Mucosa of descending colon (tissue), 3 donors: ENCODE data around the gene KLHDC10. TPM values are rescaled to one million over a fixed set of nuclear protein-coding genes. Genes with fewer than 3 reads are reported as not detected.

Experiments used
- ATAC-seq: fragments of 200-7000 bp; cut with Tn5 transposase; one replicate; pipeline ENCODE4 v1.9.1; 2020; ENCODE audit warnings: mild to moderate bottlenecking, moderate library complexity
- DNase-seq, 3 donors: peaks; one replicate each; pipeline ENCODE4 v3.0.0-alpha.2; 2020
- H3K36me3 ChIP-seq: fragments of 200-600 bp; one replicate; pipeline ENCODE4 v1.8.0; 2021; ENCODE audit warnings: low read depth, mild to moderate bottlenecking
- H3K4me1 ChIP-seq: fragments of 200-600 bp; one replicate; pipeline ENCODE4 v1.8.0; 2021; ENCODE audit warnings: low read depth, mild to moderate bottlenecking
- H3K4me3 ChIP-seq: fragments of 200-600 bp; one replicate; pipeline ENCODE4 v1.8.0; 2021; ENCODE audit warnings: mild to moderate bottlenecking
- H3K9me3 ChIP-seq: fragments of 200-600 bp; one replicate; pipeline ENCODE4 v1.8.0; 2021; ENCODE audit warnings: mild to moderate bottlenecking
- CTCF ChIP-seq: fragments of 200-600 bp; IDR thresholded peaks from one replicate; pipeline ENCODE4 v1.8.0; 2022; ENCODE audit warnings: antibody characterized with exemption, mild to moderate bottlenecking
- intact Hi-C, 2 donors: fragments of 100-400 bp; cut with DNase I in 1 of 2; cut with micrococcal nuclease in 1 of 2; formaldehyde crosslinking; loops; one replicate each; pipeline versions ENCODE4 v1.11.0 to v1.11.1; 2022; cut with DNase I, micrococcal nuclease
- total RNA-seq, 3 donors: library from RNA; stranded (reverse); fragmentation: NEBNext Ultra II Directional in 2 of 3; extraction: Animal tissue kit (Norgen Biotek cat#: 25700) in 2 of 3; gene quantifications; one replicate each; pipeline versions ENCODE4 v1.2.1 to v1.2.4, GENCODE V29; 2021 to 2023
- donor health status: DM: no; HTN: no; CAD: no; lungs with moderate emphysema.
- donor health status: DM: no; HTN: no; CAD: no.
- donor health status: DM: no; HTN: yes; CAD: no.

KLHDC10 gene
- total RNA-seq, 3 donors from 2014 or later = 30.1 to 36.2 (median 34.1) TPM

GRCh38 chr7:130134106-130134636 lies 63.8 kb downstream of the KLHDC10 start:
- H3K9me3 ChIP-seq = no peaks in the 10 kb centered on the region
- TF ChIP-seq CTCF = no peak
- no peak for DNase-seq
- peaks cover 3% of the 10 kb centered on the region for H3K36me3 ChIP-seq
- no peak overlapping the region for H3K4me3 ChIP-seq
- intact Hi-C loops = no loop called here
- H3K4me1 ChIP-seq = no peaks in the 10 kb centered on the region
- no peak for ATAC-seq

GRCh38 chr7:130134726-130135125 lies 64.4 kb downstream of the KLHDC10 start:
- Histone ChIP-seq H3K4me3 (no peak overlapping the region), H3K9me3 (no peaks in the 10 kb centered on the region), H3K4me1 (no peaks in the 10 kb centered on the region), H3K36me3 (peaks cover under 1% of the 10 kb centered on the region)
- no peak for DNase-seq
- ATAC-seq = no peak
- TF ChIP-seq CTCF = no peak
- intact Hi-C loops = no loop called here

DNA sequence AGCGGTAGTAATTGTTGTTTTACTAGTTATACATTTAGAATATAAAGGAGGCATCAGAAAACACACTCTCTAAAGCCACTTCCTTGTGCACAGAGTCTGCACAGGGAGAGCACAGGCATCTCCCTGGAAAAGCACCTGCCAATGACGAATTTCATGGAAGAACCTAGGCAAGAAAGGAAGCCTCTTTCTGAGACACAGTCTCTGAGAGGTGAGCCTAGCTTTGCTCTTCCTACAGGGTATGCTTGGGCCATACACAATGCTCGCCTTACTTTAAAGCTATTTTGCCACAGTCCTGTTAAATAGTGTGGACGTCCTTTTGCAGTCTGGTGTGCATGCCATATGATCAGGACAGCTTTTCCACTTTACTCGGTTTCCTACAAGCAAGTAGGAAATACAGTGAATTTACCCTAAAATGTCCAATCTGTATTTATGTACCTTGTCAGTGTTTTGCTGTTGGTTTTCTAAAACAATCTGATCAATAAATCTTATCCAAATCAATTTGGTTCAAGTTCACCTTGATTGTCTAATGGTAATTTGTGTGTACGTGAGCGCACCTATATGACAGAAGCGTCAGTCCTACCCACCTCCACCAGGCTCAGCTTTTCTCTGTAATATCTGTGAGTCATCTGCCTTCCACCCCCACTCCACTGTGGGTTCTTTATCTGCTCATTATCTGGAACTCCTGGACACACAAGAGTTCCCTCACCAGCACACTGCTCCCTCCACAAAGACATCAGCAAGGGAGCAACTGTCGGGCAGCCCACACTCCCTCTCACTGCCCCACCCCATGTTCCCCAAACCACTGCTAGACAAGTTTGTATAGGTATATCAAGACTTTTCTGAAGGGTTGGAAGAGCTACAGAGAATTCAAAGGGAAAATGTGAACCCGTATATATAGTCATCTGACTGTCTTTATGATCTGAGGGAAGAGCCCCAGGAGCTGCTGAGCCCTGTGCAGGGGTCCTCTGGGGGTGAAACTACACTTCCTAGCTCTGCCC lies 65.2 kb downstream of the KLHDC10 start:
- H3K4me3 ChIP-seq = no peak overlapping the region
- H3K36me3 ChIP-seq = no peaks in the 10 kb centered on the region
- DNase-seq (no peak), ATAC-seq (no peak)
- intact Hi-C loops = no loop called here
- no peak for TF ChIP-seq CTCF
- no peaks in the 10 kb centered on the region for H3K9me3 ChIP-seq
- no peaks in the 10 kb centered on the region for H3K4me1 ChIP-seq

DNA sequence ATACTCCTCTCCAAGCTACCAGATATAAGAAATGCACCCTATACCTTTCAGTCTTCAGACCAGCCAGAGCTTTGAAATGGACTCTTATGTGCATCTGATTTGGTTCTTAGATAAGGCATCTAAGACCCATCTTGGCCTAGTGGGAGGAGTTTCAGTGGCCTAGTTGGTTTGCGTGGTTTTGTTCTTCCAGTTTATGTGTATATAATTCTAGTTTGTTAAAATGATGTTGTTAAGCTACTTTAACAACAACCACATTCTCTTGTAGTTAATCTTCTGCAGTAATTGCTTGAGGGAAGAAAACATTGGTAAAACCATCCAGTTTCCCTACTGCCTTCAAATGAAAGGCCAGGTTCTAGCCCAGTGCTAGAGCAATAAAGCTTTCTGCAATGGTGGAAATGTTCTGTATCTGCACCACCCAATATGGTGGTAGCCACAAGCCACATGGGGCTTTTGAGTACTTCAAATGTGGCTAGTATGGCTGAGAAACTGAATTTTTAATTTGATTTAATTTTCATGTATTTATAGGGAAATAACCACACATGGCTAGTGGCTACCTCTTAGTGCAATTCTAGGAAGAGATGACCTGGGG lies 66.3 kb downstream of the KLHDC10 start:
- no peaks in the 10 kb centered on the region for H3K4me1 ChIP-seq
- DNase-seq (no peak), ATAC-seq (no peak)
- intact Hi-C loops = no loop called here
- no peaks in the 10 kb centered on the region for H3K36me3 ChIP-seq
- no peak overlapping the region for H3K4me3 ChIP-seq
- no peaks in the 10 kb centered on the region for H3K9me3 ChIP-seq
- TF ChIP-seq CTCF = no peak

DNA sequence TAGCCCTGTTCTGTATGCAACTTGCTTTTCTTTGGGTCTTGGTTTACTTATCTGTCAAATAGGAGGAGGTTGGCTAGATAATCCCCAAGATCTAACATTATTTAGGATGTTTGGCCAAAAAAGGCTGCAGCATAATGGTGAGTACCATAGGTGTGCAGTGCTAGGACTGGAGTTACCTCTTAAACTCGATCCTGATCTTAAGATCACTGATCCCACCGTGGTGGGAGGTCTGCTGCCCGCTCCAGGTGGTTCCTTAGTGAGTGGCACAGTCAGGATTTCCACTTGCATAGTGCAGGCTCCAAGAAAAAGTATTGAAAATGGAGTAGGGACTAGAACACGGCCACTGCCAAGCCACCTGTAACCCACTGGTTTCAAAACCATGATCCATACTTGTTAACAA lies 66.9 kb downstream of the KLHDC10 start:
- no peaks in the 10 kb centered on the region for H3K36me3 ChIP-seq
- no peak for ATAC-seq
- no peak overlapping the region for H3K4me3 ChIP-seq
- DNase-seq = no peak
- TF ChIP-seq CTCF = no peak
- H3K9me3 ChIP-seq = no peaks in the 10 kb centered on the region
- intact Hi-C loops = no loop called here
- H3K4me1 ChIP-seq = no peaks in the 10 kb centered on the region
